Peyer's patch (tissue), 4 donors: ENCODE results near the gene ENTPD6. TPM values are rescaled to one million over a fixed set of nuclear protein-coding genes. Genes with fewer than 3 reads are reported as not detected.
A peak's percentile ranks its signal among the peaks of the same experiment; 100 is the strongest.
"Not testable (repeated sequence)": the region's sequence is repeated elsewhere in the genome, so short reads cannot be mapped to it uniquely, and the experiment has no call there.

Experiments
- DNase-seq, 3 donors: peaks; one replicate each; pipeline ENCODE4 v3.0.0-alpha.2; 2017 to 2019
- H3K27ac ChIP-seq, 4 donors: fragments of 200-600 bp; sonication (generic); one replicate each; pipeline ENCODE4 v1.5.1; 2016 to 2019
- H3K27me3 ChIP-seq, 2 donors: fragments of 200-600 bp; sonication (generic); one replicate each; pipeline ENCODE4 v1.5.1; 2019
- H3K36me3 ChIP-seq, 3 donors: fragments of 200-600 bp; sonication (generic); one replicate each; pipeline ENCODE4 v1.5.1; 2016 to 2019
- H3K4me1 ChIP-seq, 4 donors: fragments of 200-600 bp; sonication (generic); one replicate each; pipeline ENCODE4 v1.5.1; 2016 to 2019
- H3K4me3 ChIP-seq, 4 donors: fragments of 200-600 bp; sonication (generic); 1 replicate in 3 of 4; 2 replicates in 1 of 4; pipeline ENCODE4 v1.5.1; 2016 to 2019; ENCODE audit warnings: mild to moderate bottlenecking in 1 of 4
- H3K9me3 ChIP-seq, 4 donors: fragments of 200-600 bp; sonication (generic); one replicate each; pipeline ENCODE4 v1.5.1; 2016 to 2019; ENCODE audit warnings: mild to moderate bottlenecking in 1 of 4
- POLR2A ChIP-seq, 2 donors: fragments of 450-650 bp; IDR thresholded peaks; one replicate each; pipeline ENCODE4 v1.5.1; 2017; ENCODE audit warnings: antibody characterized with exemption in 2 of 2, mild to moderate bottlenecking in 2 of 2, moderate library complexity in 2 of 2
- total RNA-seq, 4 donors: library from RNA; depleted of rRNA; stranded (reverse); fragments of >200 nt; gene quantifications; one replicate each; pipeline ENCODE4 v1.1.0, GENCODE V29; 2016
- TF ChIP-seq, protein P1 (sequence below), 6 experiments: fragments of 450-650 bp in 4 of 6; fragments of 200-600 bp in 2 of 6; sonication (generic) in 1 of 6; IDR thresholded peaks; one replicate each; pipeline ENCODE4 v1.5.1; 2017 to 2019; ENCODE audit warnings: antibody characterized with exemption in 6 of 6, mild to moderate bottlenecking in 3 of 6, moderate library complexity in 1 of 6

Gene ENTPD6
- total RNA-seq, 4 donors from 2014 or later = 122 to 248 (median 213) TPM

DNA sequence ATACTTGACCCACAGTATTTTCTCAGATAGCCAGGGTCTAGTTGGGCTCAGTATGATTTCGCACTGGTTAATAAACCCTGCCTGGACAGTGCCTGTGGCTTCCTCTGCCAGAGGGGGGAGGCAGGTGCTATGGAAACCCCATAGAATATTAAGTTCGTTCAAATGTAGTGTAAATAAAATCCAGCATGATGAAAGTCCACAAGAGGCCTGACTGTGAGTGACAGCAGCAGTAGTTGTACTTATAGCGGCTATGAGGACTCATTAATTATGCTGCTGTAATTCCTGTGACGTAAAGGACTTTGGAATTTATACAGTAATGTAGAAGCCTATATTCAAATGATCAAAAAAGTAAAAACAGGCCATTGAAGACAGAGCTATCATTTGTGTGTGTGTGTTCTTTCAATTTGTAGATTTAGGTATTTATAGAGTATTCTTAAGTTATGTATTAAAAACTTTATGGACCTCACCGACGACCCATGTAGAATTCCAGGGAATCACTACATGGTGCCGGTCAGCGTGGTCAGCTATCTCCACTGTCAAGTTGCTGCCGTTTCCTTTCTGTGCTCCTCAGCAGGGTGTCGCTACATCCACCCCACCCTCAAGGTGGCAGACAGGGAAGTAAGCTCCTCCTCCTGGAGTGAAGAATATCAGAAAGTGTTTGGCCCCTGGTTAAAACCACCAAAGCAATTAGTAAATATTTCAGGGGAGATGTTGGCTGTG lies 62.4 kb downstream of the ENTPD6 start:
- TF ChIP-seq POLR2A (IDR thresholded peaks at IDR 0.05) = no peak
- TF ChIP-seq, protein P1, sequence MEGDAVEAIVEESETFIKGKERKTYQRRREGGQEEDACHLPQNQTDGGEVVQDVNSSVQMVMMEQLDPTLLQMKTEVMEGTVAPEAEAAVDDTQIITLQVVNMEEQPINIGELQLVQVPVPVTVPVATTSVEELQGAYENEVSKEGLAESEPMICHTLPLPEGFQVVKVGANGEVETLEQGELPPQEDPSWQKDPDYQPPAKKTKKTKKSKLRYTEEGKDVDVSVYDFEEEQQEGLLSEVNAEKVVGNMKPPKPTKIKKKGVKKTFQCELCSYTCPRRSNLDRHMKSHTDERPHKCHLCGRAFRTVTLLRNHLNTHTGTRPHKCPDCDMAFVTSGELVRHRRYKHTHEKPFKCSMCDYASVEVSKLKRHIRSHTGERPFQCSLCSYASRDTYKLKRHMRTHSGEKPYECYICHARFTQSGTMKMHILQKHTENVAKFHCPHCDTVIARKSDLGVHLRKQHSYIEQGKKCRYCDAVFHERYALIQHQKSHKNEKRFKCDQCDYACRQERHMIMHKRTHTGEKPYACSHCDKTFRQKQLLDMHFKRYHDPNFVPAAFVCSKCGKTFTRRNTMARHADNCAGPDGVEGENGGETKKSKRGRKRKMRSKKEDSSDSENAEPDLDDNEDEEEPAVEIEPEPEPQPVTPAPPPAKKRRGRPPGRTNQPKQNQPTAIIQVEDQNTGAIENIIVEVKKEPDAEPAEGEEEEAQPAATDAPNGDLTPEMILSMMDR (IDR thresholded peaks at IDR 0.05) = peak in 1 of 6 experiments; percentile 3
- peak in 1 of 3 donors; percentile 46 for DNase-seq
- H3K9me3 ChIP-seq = no peaks in the 10 kb centered on the region
- peaks cover 0 to 56% (median 2%) of the 10 kb centered on the region in 4 donors for H3K4me1 ChIP-seq
- no peaks in the 10 kb centered on the region for H3K27me3 ChIP-seq
- peak overlapping the region in 2 of 4 donors; percentile 62 to 75 for H3K27ac ChIP-seq
- peaks cover 0 to 27% (median 0%) of the 10 kb centered on the region in 3 donors for H3K36me3 ChIP-seq
- H3K4me3 ChIP-seq = no peak overlapping the region

DNA sequence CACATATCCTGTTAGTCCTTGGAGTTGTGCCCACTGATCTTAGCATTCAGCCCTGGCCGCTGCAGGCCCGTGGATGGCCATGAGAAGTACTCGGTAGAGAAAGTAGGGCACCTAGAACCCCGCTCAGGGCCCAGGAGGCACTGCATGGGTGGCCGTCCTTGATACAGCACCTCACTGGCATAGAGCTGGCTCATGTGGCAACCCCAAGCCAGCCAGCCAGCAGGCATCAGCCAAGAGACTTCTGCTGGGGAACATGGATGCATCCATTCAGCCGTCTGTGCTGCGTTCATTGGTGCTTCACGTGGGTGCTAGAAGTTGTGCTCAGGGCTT lies 62.9 kb downstream of the ENTPD6 start:
- H3K27ac ChIP-seq = peak overlapping the region in 2 of 4 donors; percentile 62 to 75
- peaks cover 0 to 51% (median 2%) of the 10 kb centered on the region in 4 donors for H3K4me1 ChIP-seq
- H3K36me3 ChIP-seq = peaks cover 0 to 27% (median 0%) of the 10 kb centered on the region in 3 donors
- H3K4me3 ChIP-seq = no peak overlapping the region
- no peak for TF ChIP-seq POLR2A (IDR thresholded peaks at IDR 0.05)
- TF ChIP-seq, protein P1 (IDR thresholded peaks at IDR 0.05) = no peak
- no peaks in the 10 kb centered on the region for H3K9me3 ChIP-seq
- H3K27me3 ChIP-seq = no peaks in the 10 kb centered on the region
- no peak for DNase-seq

DNA sequence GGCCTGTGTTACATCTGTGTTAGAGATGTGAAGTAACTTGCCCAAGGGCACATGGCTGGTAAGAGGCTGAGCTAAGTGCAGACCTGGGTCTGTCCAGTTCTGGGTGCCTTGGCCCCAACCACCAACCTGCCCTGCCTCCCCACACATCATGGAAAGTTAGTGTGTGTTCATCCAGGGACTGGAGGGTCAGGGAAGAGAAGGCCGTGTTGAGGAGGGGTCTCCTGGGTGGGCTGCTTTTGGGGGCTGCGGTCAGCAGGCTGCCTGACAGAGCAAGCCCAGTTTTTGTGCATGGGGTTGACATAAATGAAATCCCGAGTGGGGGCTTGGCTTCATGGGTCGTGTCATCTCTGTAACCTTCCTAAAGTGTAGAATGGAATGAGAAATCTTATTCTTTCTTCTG lies 63.3 kb downstream of the ENTPD6 start:
- Histone ChIP-seq H3K9me3 (no peaks in the 10 kb centered on the region), H3K4me3 (no peak overlapping the region), H3K4me1 (peaks cover 0 to 47% (median 2%) of the 10 kb centered on the region in 4 donors), H3K36me3 (peaks cover 0 to 27% (median 0%) of the 10 kb centered on the region in 3 donors), H3K27ac (peak overlapping the region in 2 of 4 donors; percentile 62 to 75), H3K27me3 (no peaks in the 10 kb centered on the region)
- no peak for DNase-seq
- TF ChIP-seq, protein P1 (IDR thresholded peaks at IDR 0.05) = no peak
- no peak for TF ChIP-seq POLR2A (IDR thresholded peaks at IDR 0.05)

DNA sequence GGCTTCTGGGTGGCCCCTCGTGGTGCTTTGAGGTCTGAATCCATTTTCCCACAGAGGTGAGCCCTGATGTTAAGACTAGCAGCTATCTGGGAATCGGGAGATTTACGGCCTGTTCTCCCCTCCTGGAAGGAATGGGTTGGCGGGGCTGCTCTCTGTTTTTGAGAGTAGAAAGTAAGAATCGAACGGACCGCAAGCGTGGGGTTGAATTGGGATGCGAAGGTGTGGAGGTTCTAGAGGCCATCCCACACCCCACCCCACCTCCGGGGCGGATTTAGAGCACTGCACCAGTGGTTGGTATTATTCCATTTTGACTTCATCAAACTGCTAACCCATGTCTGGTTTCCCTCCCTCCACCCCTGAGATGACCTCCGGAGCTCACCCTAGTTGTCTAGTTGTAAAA lies 63.8 kb downstream of the ENTPD6 start:
- Histone ChIP-seq H3K4me3 (no peak overlapping the region), H3K27ac (peak overlapping the region in 2 of 4 donors; percentile 32 to 56), H3K4me1 (peaks cover 0 to 46% (median 2%) of the 10 kb centered on the region in 4 donors), H3K36me3 (peaks cover 0 to 27% (median 0%) of the 10 kb centered on the region in 3 donors), H3K27me3 (no peaks in the 10 kb centered on the region), H3K9me3 (no peaks in the 10 kb centered on the region)
- DNase-seq = peak in 1 of 3 donors; percentile 33
- TF ChIP-seq POLR2A (IDR thresholded peaks at IDR 0.05) = no peak
- TF ChIP-seq, protein P1 (IDR thresholded peaks at IDR 0.05) = no peak

DNA sequence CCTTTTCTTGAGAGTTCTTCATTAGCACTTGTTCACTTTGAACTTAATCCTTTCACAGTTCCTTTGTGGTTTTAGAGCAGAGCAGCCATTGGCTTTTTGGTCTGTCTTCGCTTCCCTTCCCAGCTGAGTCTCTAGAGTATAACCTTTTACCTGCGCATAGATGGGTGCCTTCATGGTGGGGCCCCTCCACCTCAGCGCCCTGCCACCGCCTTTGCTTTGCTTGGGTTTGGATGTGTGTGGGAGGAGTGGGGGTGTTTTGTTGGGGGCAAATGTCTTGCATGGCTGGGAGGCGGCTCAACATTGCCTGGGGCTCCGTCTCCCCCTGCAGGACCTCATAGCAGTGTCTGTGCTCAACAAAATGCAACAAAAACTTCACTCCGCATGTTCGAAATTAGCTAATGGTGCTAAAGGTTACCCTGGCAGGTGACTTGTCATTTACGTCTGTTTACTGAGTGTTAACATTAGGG lies 64.3 kb downstream of the ENTPD6 start:
- H3K27ac ChIP-seq = peak overlapping the region in 2 of 4 donors; percentile 32 to 56
- TF ChIP-seq POLR2A (IDR thresholded peaks at IDR 0.05) = no peak
- TF ChIP-seq, protein P1 (IDR thresholded peaks at IDR 0.05) = peak in 3 of 6 experiments; percentile 6 to 30 (median 8)
- peaks cover 0 to 45% (median 2%) of the 10 kb centered on the region in 4 donors for H3K4me1 ChIP-seq
- DNase-seq = peak in 2 of 3 donors; percentile 14 to 51
- H3K9me3 ChIP-seq = no peaks in the 10 kb centered on the region
- no peaks in the 10 kb centered on the region for H3K27me3 ChIP-seq
- no peak overlapping the region for H3K4me3 ChIP-seq
- peaks cover 0 to 27% (median 0%) of the 10 kb centered on the region in 3 donors for H3K36me3 ChIP-seq

DNA sequence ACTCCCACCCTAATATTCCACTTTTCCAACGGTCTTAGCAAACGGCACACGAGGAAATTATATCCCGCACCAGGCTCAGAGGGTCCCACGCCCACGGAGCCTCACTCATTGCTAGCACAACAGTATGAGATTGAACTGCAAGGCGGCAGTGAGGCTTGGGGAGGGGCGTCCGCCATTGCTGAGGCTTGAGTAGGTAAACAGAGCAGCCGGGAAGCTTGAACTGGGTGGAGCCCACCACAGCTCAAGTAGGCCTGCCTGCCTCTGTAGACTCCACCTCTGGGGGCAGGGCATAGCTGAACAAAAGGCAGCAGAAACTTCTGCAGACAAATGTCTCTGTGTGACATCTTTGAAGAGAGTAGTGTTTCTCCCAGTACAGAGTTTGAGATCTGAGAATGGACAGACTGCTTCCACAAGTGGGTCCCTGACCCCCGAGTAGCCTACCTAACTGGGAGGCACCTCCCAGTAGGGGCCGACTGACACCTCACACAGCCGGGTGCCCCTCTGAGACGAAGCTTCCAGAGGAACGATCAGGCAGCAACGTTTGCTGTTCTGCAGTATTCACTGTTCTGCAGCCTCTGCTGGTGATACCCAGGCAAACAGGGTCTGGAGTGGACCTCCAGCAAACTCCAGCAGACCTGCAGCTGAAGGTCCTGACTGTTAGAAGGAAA lies 65.4 kb downstream of the ENTPD6 start:
- peak overlapping the region in 2 of 4 donors; percentile 16 to 42 for H3K27ac ChIP-seq
- peaks cover 0 to 37% (median 0%) of the 10 kb centered on the region in 4 donors for H3K4me1 ChIP-seq
- not testable (repeated sequence) for H3K4me3 ChIP-seq, H3K9me3 ChIP-seq, H3K27me3 ChIP-seq
- peak in 1 of 3 donors; percentile 7 for DNase-seq
- peaks cover 0 to 23% (median 0%) of the 10 kb centered on the region in 3 donors for H3K36me3 ChIP-seq
